MCF 10A (cell line): ENCODE data around the gene AKAP8L. TPM values are rescaled to one million over a fixed set of nuclear protein-coding genes. Genes with fewer than 3 reads are reported as not detected.

Experiments used
- BruUV-seq: library from RNA; stranded (reverse); fragments of 400-500 nt; replicated peaks from 2 replicates; lab custom pipeline; 2021; lab: Mats Ljungman, UMichigan
- CTCF ChIA-PET: fragments of 300-600 bp; sonication (Branson Sonifier 250); formaldehyde crosslinking; extraction: SDS; loops from one replicate; lab custom pipeline; 2021; ENCODE audit warnings: antibody characterized with exemption, inconsistent platforms; lab: Yijun Ruan, JAX
- POLR2A ChIA-PET: fragments of 300-600, 350-650 bp; sonication (Branson Sonifier 250); formaldehyde crosslinking; extraction: SDS; loops from one replicate; lab custom pipeline; 2020; ENCODE audit warnings: antibody characterized with exemption, inconsistent platforms; lab: Yijun Ruan, JAX
- DNase-seq: peaks from one replicate; pipeline ENCODE4 v3.0.0-alpha.2; 2018; ENCODE audit not compliant: unreplicated experiment
- H3K27ac Mint-ChIP-seq: one replicate; pipeline ENCODE4 v1.8.0; 2022; ENCODE audit warnings: mild to moderate bottlenecking, low read depth, mixed read lengths; ENCODE audit not compliant: unreplicated experiment
- H3K27me3 Mint-ChIP-seq: one replicate; pipeline ENCODE4 v1.8.0; 2022; ENCODE audit warnings: mixed read lengths; ENCODE audit not compliant: insufficient read depth, unreplicated experiment
- H3K36me3 Mint-ChIP-seq: one replicate; pipeline ENCODE4 v1.8.0; 2022; ENCODE audit warnings: mild to moderate bottlenecking, moderate library complexity, mixed read lengths; ENCODE audit not compliant: insufficient read depth, unreplicated experiment
- H3K4me1 Mint-ChIP-seq: one replicate; pipeline ENCODE4 v1.8.0; 2022; ENCODE audit warnings: mixed read lengths; ENCODE audit not compliant: insufficient read depth, unreplicated experiment
- H3K4me3 Mint-ChIP-seq: one replicate; pipeline ENCODE4 v1.8.0; 2022; ENCODE audit warnings: mild to moderate bottlenecking, moderate library complexity, mixed read lengths; ENCODE audit not compliant: unreplicated experiment
- H3K9me3 Mint-ChIP-seq: one replicate; pipeline ENCODE4 v1.8.0; 2022; ENCODE audit warnings: mixed read lengths; ENCODE audit not compliant: unreplicated experiment
- intact Hi-C: fragments of 100-400 bp; cut with micrococcal nuclease; formaldehyde crosslinking; loops from 2 replicates; pipeline ENCODE4 v1.14.1; 2022
- total RNA-seq: library from RNA; stranded (reverse); gene quantifications from 2 replicates; pipeline ENCODE4 v1.2.3, GENCODE V29; 2022
- TF ChIP-seq, protein P1 (sequence below): fragments of 200-600 bp; IDR thresholded peaks from one replicate; pipeline ENCODE4 v1.8.0; 2022; ENCODE audit warnings: antibody characterized with exemption, mild to moderate bottlenecking; ENCODE audit not compliant: unreplicated experiment

AKAP8L gene
- total RNA-seq, 1 experiment from 2014 or later, result 84.7 TPM

DNA sequence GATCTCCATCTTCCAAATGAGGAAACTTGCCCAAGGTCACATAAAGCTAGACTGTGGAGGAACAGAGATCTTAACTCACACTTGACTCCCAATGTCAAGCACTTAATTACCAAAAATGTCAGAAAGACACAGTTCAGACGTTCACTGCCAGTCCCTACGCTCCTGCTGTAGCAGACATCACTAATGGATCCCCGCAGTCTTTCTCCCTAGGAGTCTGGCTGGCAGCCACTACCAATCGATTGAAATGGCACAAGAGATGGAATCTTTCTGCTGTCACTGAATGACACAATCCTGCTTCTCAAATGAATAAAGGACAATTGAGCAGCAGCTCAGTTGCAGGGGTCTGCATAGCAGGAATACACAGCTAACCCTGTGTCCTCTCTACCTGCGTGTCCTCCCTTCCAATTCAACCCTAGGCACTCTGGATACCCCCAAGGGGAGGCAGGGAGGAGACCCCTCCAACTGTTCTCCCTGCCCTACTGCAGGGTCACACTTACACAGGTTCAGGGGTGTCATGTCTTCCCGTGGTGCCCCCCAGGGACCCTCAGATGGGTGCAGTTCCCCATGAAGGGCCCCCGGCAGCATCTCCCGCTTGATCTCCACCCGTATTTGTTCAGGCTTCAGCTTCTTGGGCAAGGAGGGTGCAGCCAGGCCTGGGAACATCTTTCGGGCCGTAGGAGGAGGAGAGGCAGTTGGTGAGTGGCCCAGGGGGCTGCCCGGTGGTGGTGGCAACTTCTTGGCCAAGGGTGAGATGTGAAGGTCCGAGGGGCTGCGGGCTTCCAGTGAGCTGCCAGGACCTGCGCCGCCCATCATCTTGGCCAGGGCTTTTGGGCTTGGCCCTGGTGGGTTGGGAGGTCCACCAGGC is 7.9 kb upstream of the AKAP8L start:
- ChIA-PET POLR2A (no interaction called here), CTCF (interaction anchor here (0.6 kb wide), 2 partner anchors 10 to 221 kb away, joined by 4 read pairs; no protein-coding TSS in a partner anchor)
- no peaks in the 10 kb centered on the region for H3K9me3 Mint-ChIP-seq
- H3K27ac Mint-ChIP-seq, result no peak overlapping the region
- no TSS peak for BruUV-seq
- intact Hi-C loops, result no loop called here
- DNase-seq, result no peak
- TF ChIP-seq, protein P1, sequence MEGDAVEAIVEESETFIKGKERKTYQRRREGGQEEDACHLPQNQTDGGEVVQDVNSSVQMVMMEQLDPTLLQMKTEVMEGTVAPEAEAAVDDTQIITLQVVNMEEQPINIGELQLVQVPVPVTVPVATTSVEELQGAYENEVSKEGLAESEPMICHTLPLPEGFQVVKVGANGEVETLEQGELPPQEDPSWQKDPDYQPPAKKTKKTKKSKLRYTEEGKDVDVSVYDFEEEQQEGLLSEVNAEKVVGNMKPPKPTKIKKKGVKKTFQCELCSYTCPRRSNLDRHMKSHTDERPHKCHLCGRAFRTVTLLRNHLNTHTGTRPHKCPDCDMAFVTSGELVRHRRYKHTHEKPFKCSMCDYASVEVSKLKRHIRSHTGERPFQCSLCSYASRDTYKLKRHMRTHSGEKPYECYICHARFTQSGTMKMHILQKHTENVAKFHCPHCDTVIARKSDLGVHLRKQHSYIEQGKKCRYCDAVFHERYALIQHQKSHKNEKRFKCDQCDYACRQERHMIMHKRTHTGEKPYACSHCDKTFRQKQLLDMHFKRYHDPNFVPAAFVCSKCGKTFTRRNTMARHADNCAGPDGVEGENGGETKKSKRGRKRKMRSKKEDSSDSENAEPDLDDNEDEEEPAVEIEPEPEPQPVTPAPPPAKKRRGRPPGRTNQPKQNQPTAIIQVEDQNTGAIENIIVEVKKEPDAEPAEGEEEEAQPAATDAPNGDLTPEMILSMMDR, result no peak
- peaks cover 13% of the 10 kb centered on the region for H3K4me1 Mint-ChIP-seq
- H3K36me3 Mint-ChIP-seq, result peaks cover 49% of the 10 kb centered on the region
- no peak overlapping the region for H3K4me3 Mint-ChIP-seq
- H3K27me3 Mint-ChIP-seq, result no peaks in the 10 kb centered on the region

DNA sequence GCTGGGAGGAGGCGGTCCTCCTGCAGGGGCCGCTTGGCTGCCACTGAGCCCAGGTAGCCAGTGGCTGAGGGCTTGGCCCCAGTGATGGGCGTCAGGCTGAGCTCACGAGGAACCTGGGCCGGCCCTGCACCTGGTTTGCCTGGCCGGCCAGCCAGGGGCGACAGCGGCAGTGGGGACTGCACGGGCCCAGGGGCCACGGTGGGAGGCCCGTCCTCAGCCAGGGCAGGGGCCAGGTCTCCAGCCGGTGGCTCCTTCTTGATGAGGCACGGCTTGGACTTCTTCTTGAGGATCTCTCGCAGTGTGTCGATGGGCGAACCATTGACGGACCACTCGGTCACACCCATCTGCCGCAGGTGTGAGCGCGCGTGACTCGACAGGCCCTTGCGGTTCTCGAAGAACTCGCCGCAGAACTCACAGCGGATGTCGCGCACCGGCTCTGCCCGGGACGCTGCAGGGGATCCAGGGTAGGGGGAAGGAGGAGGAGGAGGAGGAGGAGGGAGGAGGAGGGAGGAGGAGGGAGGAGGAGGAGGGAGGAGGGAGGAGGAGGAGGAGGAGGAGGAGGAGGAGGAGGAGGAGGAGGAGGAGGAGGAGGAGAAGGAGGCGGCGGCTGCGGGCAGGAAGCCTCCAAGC is 6.6 kb upstream of the AKAP8L start:
- POLR2A ChIA-PET, result no interaction called here
- no peak overlapping the region for H3K4me3 Mint-ChIP-seq

DNA sequence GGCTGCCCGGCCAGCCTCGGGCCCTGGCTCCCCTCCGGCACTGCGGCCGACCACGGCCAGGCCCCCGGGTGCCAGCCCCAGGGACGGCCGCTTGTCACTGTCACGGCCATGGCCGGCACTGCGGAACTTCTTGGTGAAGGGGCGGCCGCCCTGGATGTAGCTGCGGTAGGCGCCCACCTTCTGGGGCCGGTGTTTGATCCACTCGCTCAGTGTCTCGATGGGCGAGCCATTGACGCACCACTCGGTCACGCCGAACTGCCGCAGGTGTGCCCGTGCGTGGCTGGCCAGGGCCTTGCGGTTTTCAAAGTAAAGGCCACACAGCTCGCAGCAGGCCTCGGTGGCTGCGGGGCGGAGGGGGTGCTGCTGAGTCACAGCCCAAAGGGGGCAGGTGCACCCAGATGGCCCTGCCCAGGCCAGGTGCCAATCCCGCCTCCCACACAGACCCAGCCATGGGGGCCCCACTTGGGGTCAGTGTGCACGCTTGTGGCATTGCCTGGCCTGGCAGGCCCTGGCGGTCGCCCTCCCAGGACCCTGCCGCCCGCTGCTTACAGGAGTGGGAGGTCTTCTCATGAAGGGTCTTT is 6.0 kb upstream of the AKAP8L start:
- peaks cover 2% of the 10 kb centered on the region for H3K4me1 Mint-ChIP-seq
- no TSS peak for BruUV-seq
- ChIA-PET CTCF (no interaction called here), POLR2A (no interaction called here)
- no peaks in the 10 kb centered on the region for H3K27me3 Mint-ChIP-seq
- TF ChIP-seq, protein P1, result no peak
- no peak overlapping the region for H3K27ac Mint-ChIP-seq
- peaks cover 55% of the 10 kb centered on the region for H3K36me3 Mint-ChIP-seq
- intact Hi-C loops, result no loop called here
- no peaks in the 10 kb centered on the region for H3K9me3 Mint-ChIP-seq
- H3K4me3 Mint-ChIP-seq, result no peak overlapping the region
- DNase-seq, result no peak

More for the DNA sequence above, 6.6 kb upstream of the AKAP8L start:
- Mint-ChIP-seq H3K4me1 (peaks cover 3% of the 10 kb centered on the region), H3K27ac (no peak overlapping the region), H3K36me3 (peaks cover 53% of the 10 kb centered on the region), H3K9me3 (no peaks in the 10 kb centered on the region), H3K27me3 (no peaks in the 10 kb centered on the region)
- no TSS peak for BruUV-seq
- CTCF ChIA-PET, result interaction anchor here (0.6 to 0.8 kb wide), 2 partner anchors 130 to 576 kb away, joined by 3 to 4 read pairs; no protein-coding TSS in a partner anchor
- intact Hi-C loops, result no loop called here
- DNase-seq, result no peak
- TF ChIP-seq, protein P1, result no peak

DNA sequence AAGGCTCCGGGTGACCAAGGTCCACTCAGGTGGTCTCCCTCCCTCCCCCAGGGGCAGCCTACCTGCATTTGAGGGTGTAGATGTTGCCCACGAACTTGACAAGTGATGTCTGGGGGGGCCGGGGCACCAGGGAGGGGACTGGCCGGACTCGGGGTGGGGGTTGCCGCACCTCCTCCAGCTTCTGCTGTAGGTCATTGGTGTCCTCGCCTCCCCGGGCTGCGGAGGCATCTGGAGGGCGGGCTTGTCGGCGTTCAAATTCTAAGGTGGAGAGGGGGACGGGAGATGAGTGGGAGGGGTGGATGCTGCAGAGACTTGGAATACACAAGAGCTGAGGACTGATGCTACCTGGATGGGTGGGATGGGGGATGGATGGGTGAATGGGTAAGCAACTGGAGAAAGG is 5.3 kb upstream of the AKAP8L start:
- Mint-ChIP-seq H3K27ac (no peak overlapping the region), H3K4me3 (no peak overlapping the region), H3K27me3 (no peaks in the 10 kb centered on the region), H3K9me3 (no peaks in the 10 kb centered on the region), H3K36me3 (peaks cover 55% of the 10 kb centered on the region), H3K4me1 (peaks cover 4% of the 10 kb centered on the region)
- TF ChIP-seq, protein P1, result no peak
- no TSS peak for BruUV-seq
- ChIA-PET POLR2A (no interaction called here), CTCF (no interaction called here)
- no peak for DNase-seq
- intact Hi-C loops, result no loop called here
